ENCODE measurements around the gene UNK.

- TF ChIP-seq CTCF (IDR thresholded peaks at IDR 0.05), result no peak
- TF ChIP-seq EP300 (IDR thresholded peaks at IDR 0.05), result no peak
Measured at GRCh38 chr17:75874323-75875181, 89.9 kb downstream of the UNK start.
